Measurements from ENCODE around the gene CDC14A. TPM values are rescaled to one million over a fixed set of nuclear protein-coding genes. Genes with fewer than 3 reads are reported as not detected.

Gene CDC14A
- total RNA-seq, 2 donors from 2014 or later, result 9.6 to 16.8 TPM

DNA sequence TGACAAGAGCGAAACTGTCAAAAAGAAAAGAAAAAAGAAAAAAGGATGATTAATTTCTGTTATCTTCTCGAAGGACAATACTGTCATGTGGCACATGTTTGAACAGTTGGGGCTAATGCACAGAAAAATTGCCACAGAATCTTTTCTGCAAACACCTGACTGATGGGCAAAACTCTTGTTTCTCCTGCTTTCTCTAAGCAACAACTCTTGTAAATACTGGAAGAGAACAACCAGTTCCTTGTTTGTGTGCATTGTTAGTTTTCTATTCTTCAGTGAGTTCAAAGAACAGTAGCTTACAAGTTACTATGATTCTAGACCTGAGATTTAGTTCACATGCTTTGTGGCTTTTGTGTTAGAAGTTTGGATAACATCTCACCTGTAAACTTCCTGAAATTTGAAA, 60.7 kb downstream of the CDC14A start:
- no peak for DNase-seq
- no peak overlapping the region for H3K27ac ChIP-seq
- intact Hi-C loops (cut with DNase I), result no loop called here
- no peaks in the 10 kb centered on the region for H3K27me3 ChIP-seq
- no peaks in the 10 kb centered on the region for H3K9me3 ChIP-seq
- no peak overlapping the region for H3K9ac ChIP-seq (ENCODE audit: low read depth in 2 of 2, low read length in 2 of 2)
- H3K4me1 ChIP-seq, result no peaks in the 10 kb centered on the region
- H3K36me3 ChIP-seq, result no peaks in the 10 kb centered on the region
- H3K4me3 ChIP-seq, result no peak overlapping the region
- TF ChIP-seq, protein P1, sequence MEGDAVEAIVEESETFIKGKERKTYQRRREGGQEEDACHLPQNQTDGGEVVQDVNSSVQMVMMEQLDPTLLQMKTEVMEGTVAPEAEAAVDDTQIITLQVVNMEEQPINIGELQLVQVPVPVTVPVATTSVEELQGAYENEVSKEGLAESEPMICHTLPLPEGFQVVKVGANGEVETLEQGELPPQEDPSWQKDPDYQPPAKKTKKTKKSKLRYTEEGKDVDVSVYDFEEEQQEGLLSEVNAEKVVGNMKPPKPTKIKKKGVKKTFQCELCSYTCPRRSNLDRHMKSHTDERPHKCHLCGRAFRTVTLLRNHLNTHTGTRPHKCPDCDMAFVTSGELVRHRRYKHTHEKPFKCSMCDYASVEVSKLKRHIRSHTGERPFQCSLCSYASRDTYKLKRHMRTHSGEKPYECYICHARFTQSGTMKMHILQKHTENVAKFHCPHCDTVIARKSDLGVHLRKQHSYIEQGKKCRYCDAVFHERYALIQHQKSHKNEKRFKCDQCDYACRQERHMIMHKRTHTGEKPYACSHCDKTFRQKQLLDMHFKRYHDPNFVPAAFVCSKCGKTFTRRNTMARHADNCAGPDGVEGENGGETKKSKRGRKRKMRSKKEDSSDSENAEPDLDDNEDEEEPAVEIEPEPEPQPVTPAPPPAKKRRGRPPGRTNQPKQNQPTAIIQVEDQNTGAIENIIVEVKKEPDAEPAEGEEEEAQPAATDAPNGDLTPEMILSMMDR (IDR thresholded peaks at IDR 0.05), result no peak

DNA sequence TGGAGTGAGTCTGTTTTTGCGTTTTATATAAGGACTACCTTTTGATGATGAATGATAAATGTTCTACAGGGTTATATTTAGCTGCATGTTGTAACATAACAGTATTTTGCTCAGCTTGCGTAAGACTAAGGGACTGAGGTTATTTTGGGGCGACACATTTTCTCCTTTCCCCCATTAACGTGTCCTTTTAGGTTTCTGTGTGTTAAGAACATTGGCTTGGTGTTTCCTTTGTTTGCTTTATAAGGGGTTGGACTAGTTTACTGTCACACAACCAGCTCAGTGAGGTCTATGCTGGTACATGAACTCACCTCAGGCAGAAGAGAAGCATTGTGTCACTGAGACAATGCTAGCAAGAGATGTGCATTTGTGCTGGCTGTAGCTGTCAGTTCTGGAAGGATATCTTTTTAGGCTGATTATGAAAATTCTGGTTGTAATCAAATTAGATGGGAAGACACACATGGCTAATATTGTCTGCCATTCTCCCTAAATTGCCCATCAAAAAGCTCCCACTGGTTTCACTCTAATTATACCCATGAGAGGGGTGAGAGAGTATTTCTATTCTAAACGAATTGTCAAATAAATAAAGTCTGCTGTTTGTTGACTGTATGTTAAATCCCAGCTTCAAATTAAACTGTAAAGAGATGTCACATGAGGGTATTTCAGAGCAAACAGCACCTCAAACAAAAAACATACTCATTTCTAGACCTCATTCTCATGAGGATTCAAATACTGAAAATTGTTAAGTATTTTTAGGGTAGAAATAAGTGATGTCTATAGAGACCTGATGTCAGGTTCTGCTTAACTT, 62.6 kb downstream of the CDC14A start:
- no peaks in the 10 kb centered on the region for H3K4me1 ChIP-seq
- no peaks in the 10 kb centered on the region for H3K9me3 ChIP-seq
- H3K36me3 ChIP-seq, result no peaks in the 10 kb centered on the region
- intact Hi-C loops (cut with DNase I), result no loop called here
- H3K27me3 ChIP-seq, result no peaks in the 10 kb centered on the region
- TF ChIP-seq, protein P1 (IDR thresholded peaks at IDR 0.05), result no peak
- no peak overlapping the region for H3K27ac ChIP-seq
- no peak overlapping the region for H3K9ac ChIP-seq (ENCODE audit: low read depth in 2 of 2, low read length in 2 of 2)
- no peak overlapping the region for H3K4me3 ChIP-seq
- DNase-seq, result no peak

DNA sequence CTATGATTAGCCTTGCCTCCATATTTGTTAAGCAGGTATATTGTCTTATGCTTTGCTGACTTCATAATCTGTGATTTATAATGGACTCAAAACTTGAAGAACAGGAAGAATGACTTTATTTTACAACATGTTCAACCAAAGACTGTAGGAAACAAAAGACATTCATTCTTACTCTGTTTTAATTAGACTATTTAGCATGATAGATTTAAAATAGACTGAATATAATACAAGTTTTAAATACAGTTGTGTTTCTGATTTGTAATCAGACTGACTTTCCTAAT, 63.1 kb downstream of the CDC14A start:
- TF ChIP-seq, protein P1 (IDR thresholded peaks at IDR 0.05), result no peak
- Histone ChIP-seq H3K4me1 (no peaks in the 10 kb centered on the region), H3K27me3 (no peaks in the 10 kb centered on the region), H3K4me3 (no peak overlapping the region), H3K27ac (no peak overlapping the region), H3K9me3 (no peaks in the 10 kb centered on the region), H3K9ac (ENCODE audit: low read depth in 2 of 2, low read length in 2 of 2) (no peak overlapping the region), H3K36me3 (no peaks in the 10 kb centered on the region)
- intact Hi-C loops (cut with DNase I), result no loop called here
- no peak for DNase-seq

DNA sequence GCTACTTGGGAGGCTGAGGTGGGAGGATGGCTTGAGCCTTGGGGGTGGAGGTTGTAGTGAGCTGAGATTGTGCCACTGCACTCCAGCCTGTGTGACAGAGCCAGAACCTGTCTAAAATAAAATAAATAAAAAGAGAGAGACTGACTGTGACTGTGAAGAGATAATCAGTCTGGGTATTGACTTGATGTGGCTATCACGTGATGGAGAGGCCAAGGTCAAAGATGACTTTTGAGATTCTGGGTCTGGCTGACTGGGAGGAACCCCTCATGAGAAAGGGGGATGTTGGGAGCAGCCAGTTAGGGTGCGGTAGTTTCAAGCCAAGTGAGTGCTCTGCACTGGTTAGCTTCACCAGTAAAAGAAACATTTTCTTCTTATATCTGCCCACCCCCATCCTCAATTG, 66.8 kb downstream of the CDC14A start:
- no peaks in the 10 kb centered on the region for H3K4me1 ChIP-seq
- intact Hi-C loops (cut with DNase I), result no loop called here
- H3K27ac ChIP-seq, result no peak overlapping the region
- no peak overlapping the region for H3K4me3 ChIP-seq
- no peak overlapping the region for H3K9ac ChIP-seq (ENCODE audit: low read depth in 2 of 2, low read length in 2 of 2)
- DNase-seq, result no peak
- H3K9me3 ChIP-seq, result no peaks in the 10 kb centered on the region
- TF ChIP-seq, protein P1 (IDR thresholded peaks at IDR 0.05), result no peak
- no peaks in the 10 kb centered on the region for H3K27me3 ChIP-seq
- no peaks in the 10 kb centered on the region for H3K36me3 ChIP-seq

DNA sequence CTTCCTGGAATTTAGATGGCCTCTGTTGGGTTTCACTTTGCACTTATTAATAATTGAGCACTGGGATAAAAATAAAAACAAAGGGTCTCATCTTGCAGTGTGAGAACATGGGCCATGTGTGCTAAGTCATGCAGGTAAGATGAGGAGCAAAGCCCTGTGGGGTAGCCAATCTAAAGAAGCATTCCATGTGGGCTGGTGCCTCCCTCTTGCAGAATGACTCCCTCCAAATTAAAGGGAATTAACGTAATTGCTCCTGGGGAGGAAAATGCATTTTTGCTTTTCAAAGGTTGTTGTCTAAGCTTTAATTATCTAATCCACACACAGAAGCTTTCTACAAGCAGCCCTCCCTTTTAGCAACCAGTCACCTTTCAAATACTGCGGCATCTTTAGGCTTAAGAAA, 69.8 kb downstream of the CDC14A start:
- no peak for DNase-seq
- no peaks in the 10 kb centered on the region for H3K9me3 ChIP-seq
- H3K4me3 ChIP-seq, result no peak overlapping the region
- H3K4me1 ChIP-seq, result no peaks in the 10 kb centered on the region
- no peaks in the 10 kb centered on the region for H3K36me3 ChIP-seq
- TF ChIP-seq, protein P1 (IDR thresholded peaks at IDR 0.05), result no peak
- no peak overlapping the region for H3K27ac ChIP-seq
- intact Hi-C loops (cut with DNase I), result no loop called here
- H3K27me3 ChIP-seq, result no peaks in the 10 kb centered on the region
- H3K9ac ChIP-seq (ENCODE audit: low read depth in 2 of 2, low read length in 2 of 2), result no peak overlapping the region

Data from colonic mucosa (tissue), 4 donors.